H1 (cell line): Measurements from ENCODE around the gene CDADC1. TPM values are rescaled to one million over a fixed set of nuclear protein-coding genes. Genes with fewer than 3 reads are reported as not detected.

Source experiments
- GABPA ChIP-seq: IDR thresholded peaks from 2 replicates; pipeline ENCODE4 v1.6.1; 2011; ENCODE audit warnings: mild to moderate bottlenecking, low read length, moderate library complexity, borderline replicate concordance; ENCODE audit not compliant: insufficient read depth
- RNF2 ChIP-seq: fragments of 200-900, 300-1000 bp; sonication (generic); IDR thresholded peaks from 2 replicates; pipeline ENCODE4 v1.7.1; 2016; ENCODE audit warnings: borderline replicate concordance, low read depth, mild to moderate bottlenecking, antibody characterized with exemption, low read length; ENCODE audit not compliant: poor library complexity, severe bottlenecking; ENCODE audit errors: missing control alignments
- SP4 ChIP-seq: IDR thresholded peaks from 2 replicates; pipeline ENCODE4 v1.6.1; 2012; ENCODE audit warnings: low read length, inconsistent platforms
- TCF12 ChIP-seq: IDR thresholded peaks from 2 replicates; pipeline ENCODE4 v1.6.1; 2011; ENCODE audit warnings: low read depth, mild to moderate bottlenecking, low read length
- YY1 ChIP-seq: IDR thresholded peaks from 2 replicates; pipeline ENCODE4 v1.6.1; 2011; ENCODE audit warnings: low read depth, mild to moderate bottlenecking, low read length
- polyA plus RNA-seq, 7 experiments: library from polyadenylated mRNA; depleted of rRNA in 3 of 7; stranded (reverse) in 5 of 7; unstranded in 2 of 7; fragments of >200 nt in 5 of 7; fragments of 200-250 nt in 2 of 7; gene quantifications; 1 replicate in 5 of 7; 2 replicates in 1 of 7; 4 replicates in 1 of 7; pipeline versions ENCODE4 v1.2.1 to v1.2.3, GENCODE V29; 2011 to 2013; ENCODE audit warnings: missing spikeins in 2 of 7, mixed read lengths in 2 of 7
- total RNA-seq: library from RNA; stranded (reverse); fragmentation: NEBNext Ultra II Directional; extraction: Animal tissue kit (Norgen Biotek cat#: 25700); gene quantifications from 2 replicates; pipeline ENCODE4 v1.2.1, GENCODE V29; 2021

CDADC1 gene
- total and polyA plus RNA-seq, 2 of the 8 experiments (the other 6 are each of a cell fraction or from before 2014, with no cell fraction given): 0.98 to 2.7 TPM

DNA sequence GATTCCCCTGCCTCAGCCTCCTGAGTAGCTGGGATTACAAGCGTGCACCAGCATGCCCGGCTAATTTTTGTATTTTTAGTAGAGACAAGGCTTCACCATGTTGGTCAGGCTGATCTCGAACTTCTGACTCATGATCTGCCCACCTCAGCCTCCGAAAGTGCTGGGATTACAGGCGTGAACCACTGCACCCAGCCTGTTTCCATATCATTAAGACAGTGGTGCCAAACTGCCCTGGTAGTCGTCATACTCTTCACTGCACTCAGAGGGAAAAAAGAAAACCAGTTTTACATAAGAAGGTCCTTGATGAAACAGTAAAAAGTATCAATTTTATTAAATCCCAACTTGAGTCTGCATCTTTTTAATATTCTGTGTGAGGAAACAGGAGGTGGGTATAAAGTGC is 14.9 kb downstream of the CDADC1 start (continued):
- TF ChIP-seq SP4 (no peak), TCF12 (no peak), YY1 (no peak), RNF2 (no peak), GABPA (no peak)
